ENCODE data around the gene CCNE1. TPM values are rescaled to one million over a fixed set of nuclear protein-coding genes. Genes with fewer than 3 reads are reported as not detected.

CCNE1 gene
- total RNA-seq, 1 experiment from 2014 or later = 40.2 TPM

- no peak overlapping the region for H3K56ac ChIP-seq (ENCODE audit: insufficient read length, low read depth, low read length)
- no peak overlapping the region for H3K27ac ChIP-seq (ENCODE audit: insufficient read length, low read depth, low read length)
- H3K23ac ChIP-seq (ENCODE audit: insufficient read length, low read depth, low read length) = no peak overlapping the region
- H3K27me3 ChIP-seq (ENCODE audit: insufficient read depth, low read length) = no peaks in the 10 kb centered on the region
- WGBS (ENCODE audit: extremely low coverage, insufficient read length, low lambda C conversion rate) = no CpG with 5 or more reads among the region's 4 CpGs
- no peak overlapping the region for H3K27ac Mint-ChIP-seq
- no peaks in the 10 kb centered on the region for H4K20me1 ChIP-seq (ENCODE audit: control insufficient read depth, insufficient read depth, insufficient read length)
- no peak overlapping the region for H3K4ac ChIP-seq (ENCODE audit: low read depth, low read length)
- DNase-seq = no peak
- no peak overlapping the region for H3K9ac ChIP-seq (ENCODE audit: extremely low read depth, insufficient read length, low read length)
- peaks cover 7% of the 10 kb centered on the region; the same call in 1 of the 2 replicates for H3K27me3 Mint-ChIP-seq (ENCODE audit: low read depth)
- no peak overlapping the region for H3K4me2 ChIP-seq (ENCODE audit: insufficient read depth, insufficient read length, low read length)
- no peak overlapping the region for H2BK20ac ChIP-seq (ENCODE audit: low read depth, low read length, poor library complexity, severe bottlenecking)
- no peaks in the 10 kb centered on the region for H3K9me3 ChIP-seq (ENCODE audit: control insufficient read depth, low read depth, low read length)
- H4K5ac ChIP-seq (ENCODE audit: insufficient read length, low read depth, low read length) = no peak overlapping the region
- no peak overlapping the region for H4K8ac ChIP-seq (replicated peaks; ENCODE audit: insufficient read length, low read depth, low read length)
- peaks cover 0 to 4% of the 10 kb centered on the region in 2 experiments; a peak in 2 of 4 replicates for H3K4me1 Mint-ChIP-seq
- TF ChIP-seq, protein P1, sequence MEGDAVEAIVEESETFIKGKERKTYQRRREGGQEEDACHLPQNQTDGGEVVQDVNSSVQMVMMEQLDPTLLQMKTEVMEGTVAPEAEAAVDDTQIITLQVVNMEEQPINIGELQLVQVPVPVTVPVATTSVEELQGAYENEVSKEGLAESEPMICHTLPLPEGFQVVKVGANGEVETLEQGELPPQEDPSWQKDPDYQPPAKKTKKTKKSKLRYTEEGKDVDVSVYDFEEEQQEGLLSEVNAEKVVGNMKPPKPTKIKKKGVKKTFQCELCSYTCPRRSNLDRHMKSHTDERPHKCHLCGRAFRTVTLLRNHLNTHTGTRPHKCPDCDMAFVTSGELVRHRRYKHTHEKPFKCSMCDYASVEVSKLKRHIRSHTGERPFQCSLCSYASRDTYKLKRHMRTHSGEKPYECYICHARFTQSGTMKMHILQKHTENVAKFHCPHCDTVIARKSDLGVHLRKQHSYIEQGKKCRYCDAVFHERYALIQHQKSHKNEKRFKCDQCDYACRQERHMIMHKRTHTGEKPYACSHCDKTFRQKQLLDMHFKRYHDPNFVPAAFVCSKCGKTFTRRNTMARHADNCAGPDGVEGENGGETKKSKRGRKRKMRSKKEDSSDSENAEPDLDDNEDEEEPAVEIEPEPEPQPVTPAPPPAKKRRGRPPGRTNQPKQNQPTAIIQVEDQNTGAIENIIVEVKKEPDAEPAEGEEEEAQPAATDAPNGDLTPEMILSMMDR (conservative IDR thresholded peaks at IDR 0.05) = no peak
- H4K91ac ChIP-seq (ENCODE audit: insufficient read length, low read depth, low read length) = no peak overlapping the region
- H2BK12ac ChIP-seq (ENCODE audit: insufficient read length, low read depth, low read length) = no peak overlapping the region
- H3K14ac ChIP-seq (ENCODE audit: insufficient read depth, low read length) = no peak overlapping the region
- no peak overlapping the region for H2AK5ac ChIP-seq (ENCODE audit: insufficient read length, low read length)
- peaks cover 4% of the 10 kb centered on the region for H3K23me2 ChIP-seq (ENCODE audit: insufficient read length, low read depth, low read length, poor library complexity, severe bottlenecking)
- H3K9me3 Mint-ChIP-seq = no peaks in the 10 kb centered on the region; a peak in 1 of 5 replicates
- H2AFZ ChIP-seq (ENCODE audit: low read length) = no peak overlapping the region
- peaks cover 28 to 59% (median 42%) of the 10 kb centered on the region in 3 experiments for H3K36me3 Mint-ChIP-seq (ENCODE audit: insufficient read depth in 1 of 3, low read depth in 3 of 3)
- no peak overlapping the region for H3K18ac ChIP-seq (ENCODE audit: insufficient read length, low read depth, low read length)
- no peak overlapping the region for H2BK5ac ChIP-seq (ENCODE audit: insufficient read length, low read length)
- no peaks in the 10 kb centered on the region for H3K79me2 ChIP-seq (ENCODE audit: insufficient read depth, low read length)
- H2BK120ac ChIP-seq (ENCODE audit: low read depth, low read length, poor library complexity, severe bottlenecking) = no peak overlapping the region
- no peak overlapping the region for H2BK15ac ChIP-seq (ENCODE audit: low read depth, low read length)
- H3K4me1 ChIP-seq (ENCODE audit: insufficient read depth, low read length) = no peaks in the 10 kb centered on the region
- no peak overlapping the region for H3T11ph ChIP-seq (ENCODE audit: low read length)
- H3K79me1 ChIP-seq (ENCODE audit: insufficient read depth, low read depth, low read length, poor library complexity, severe bottlenecking) = no peaks in the 10 kb centered on the region
- no peak overlapping the region for H3K4me3 Mint-ChIP-seq
Observed at GRCh38 chr19:29817316-29817715, 5.5 kb downstream of the CCNE1 start.

All from H9 (cell line).